Limb (tissue), 2 donors: ENCODE data around the gene KIAA1217.
"Not testable (repeated sequence)": the region's sequence is repeated elsewhere in the genome, so short reads cannot be mapped to it uniquely, and the experiment has no call there.

ENCODE experiments used
- DNase-seq, 2 donors: peaks; one replicate each; pipeline ENCODE4 v3.0.0-alpha.2; 2016; ENCODE audit errors: extremely low spot score in 2 of 2

The KIAA1217 gene

GRCh38 chr10:24462291-24462813 is 253.4 kb downstream of the KIAA1217 start:
- DNase-seq, result no peak

GRCh38 chr10:24462889-24463552 is 254.1 kb downstream of the KIAA1217 start:
- no peak for DNase-seq

DNA sequence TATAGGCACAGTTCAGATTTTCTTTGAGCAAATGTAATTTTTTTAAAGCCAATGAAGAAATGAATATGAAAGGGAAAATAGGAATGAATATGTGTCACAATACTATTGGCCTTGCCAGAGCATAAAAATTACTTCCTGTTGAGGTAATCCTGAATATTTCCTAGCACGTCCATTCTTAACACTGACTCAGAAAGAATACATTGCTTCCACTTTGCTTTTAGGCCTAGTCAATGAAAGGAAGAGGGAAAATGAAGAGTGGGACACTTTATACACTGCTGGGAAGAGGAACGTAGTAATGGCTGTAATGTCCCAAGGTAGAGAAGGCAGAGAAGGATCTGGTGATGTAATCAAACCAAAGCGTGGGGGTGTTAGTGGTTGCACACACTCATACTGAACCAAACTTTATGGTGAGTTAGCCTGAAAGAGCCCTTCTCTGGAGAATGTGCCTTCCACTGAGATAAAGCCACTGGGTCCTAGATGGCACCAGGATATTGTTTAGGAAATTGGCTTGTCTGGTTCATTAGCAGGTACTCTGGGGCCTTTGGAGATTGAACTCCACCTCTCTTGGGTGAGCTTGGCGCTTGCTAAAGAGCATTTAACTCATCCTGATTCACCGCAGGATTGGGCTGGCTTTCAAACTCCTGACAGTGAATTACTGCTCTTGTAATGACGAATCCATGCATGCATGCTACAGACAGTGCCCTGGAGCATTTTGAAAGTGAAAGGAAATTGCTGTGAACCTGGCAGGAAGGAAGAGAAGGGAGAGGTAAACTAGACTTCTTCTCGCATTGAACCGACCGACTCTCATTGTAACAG is 254.9 kb downstream of the KIAA1217 start:
- no peak for DNase-seq

- DNase-seq, result no peak
Measured at GRCh38 chr10:24465124-24465874, 256.4 kb downstream of the KIAA1217 start.

DNA sequence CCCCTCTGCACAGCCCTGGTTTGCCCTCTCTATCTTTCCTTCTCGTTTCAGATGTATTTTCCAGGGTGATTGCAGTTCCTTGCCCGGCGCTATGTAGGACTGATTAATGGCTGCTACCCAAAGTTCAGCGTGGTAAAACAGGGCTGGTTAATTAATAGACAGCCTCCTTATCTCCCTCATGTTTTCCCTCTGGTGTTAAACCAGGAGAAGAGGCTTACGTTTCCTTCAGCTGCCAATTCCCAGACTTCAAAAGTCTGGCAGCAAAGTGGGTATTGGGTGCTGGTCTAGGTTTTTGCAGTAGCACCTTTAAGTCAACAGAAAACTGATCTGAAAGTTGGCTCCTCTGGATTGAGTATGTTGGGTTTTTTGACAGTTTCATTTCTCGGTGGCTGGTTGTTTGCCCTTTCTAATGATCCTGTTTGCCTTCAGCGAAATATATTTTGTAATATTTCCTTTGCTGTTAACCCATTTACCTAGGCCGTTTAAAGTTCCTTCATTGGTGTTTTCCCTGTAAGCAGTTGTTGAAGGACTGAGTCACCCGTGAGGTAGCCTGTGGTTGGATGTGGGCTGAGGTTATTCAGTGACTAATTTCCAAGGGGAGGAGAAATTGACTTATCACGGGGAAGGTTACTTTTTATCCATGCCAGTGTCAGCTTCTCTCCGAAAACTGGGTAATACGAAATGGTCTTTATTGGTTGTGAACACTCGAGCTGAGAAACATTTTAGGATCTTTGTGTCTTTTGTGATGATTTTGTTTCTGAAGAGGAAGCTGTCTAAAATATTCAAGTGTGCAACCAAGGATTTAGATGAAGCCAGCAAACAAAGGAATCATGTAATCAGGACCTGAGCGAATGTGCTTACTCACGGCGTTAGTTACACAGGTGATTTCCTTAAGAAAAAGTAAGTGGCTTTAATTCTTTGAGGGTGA is 257.2 kb downstream of the KIAA1217 start:
- no peak for DNase-seq

GRCh38 chr10:24467136-24467535 is 258.2 kb downstream of the KIAA1217 start:
- DNase-seq, result no peak

DNA sequence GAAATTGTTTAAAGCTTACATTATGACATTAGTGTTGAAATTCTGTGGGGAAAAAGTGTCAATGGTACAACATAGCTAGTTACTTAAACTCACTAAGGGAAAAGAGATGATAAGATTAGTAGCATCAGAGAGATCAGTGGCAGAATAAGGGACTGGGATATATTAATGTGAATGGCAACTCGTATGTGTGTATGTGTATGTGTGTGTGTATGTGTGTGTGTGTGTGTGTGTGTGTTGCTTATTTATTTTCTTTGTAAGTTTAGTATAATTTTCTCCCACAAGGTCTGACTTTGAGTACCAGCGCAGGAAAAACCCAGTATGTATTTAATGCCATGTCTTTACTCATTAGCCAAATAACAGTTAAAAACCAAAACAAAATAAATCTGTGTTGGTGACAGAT is 258.7 kb downstream of the KIAA1217 start:
- no peak for DNase-seq

DNA sequence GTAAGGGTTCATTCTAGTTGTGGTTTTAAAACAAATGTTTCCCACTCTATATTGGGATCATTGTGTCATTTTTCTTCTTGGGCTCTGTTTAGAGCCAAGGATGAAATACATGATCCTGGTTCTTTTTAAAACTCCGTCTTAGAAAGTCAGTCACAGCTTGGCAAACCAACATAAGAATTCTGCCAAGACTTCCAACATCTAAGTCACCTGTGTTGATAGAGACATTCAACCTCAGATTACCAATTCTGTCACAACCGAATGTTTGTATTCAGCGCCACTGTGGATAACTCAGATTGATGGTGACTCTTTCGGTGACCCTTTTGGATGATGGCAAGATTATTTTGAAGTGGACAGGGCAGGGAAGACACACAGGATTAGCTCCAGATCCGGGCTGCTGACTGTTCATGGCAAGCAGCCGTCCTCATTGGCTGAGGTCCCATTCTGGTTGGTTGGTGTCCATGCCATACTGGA is 259.4 kb downstream of the KIAA1217 start:
- DNase-seq, result no peak

GRCh38 chr10:24469993-24470392 is 261.1 kb downstream of the KIAA1217 start:
- DNase-seq, result no peak

DNA sequence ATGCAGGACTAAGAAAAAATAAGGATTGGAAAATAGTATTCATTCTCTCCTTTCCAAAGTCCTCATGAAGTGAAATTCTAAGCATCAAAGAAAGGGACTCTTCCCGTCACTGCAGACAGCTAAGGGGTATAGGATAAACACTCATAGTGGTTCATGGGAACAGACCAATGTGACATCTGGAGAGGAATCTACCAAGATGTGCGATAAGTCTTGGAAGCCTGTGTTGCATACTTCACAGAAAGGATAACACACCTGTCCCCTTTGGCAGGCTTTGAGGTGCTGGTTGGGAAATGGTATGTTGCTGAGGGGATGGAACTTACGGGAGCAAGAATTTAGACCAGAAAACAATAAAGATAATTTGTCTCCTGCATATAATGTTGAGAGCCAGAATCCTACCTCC is 266.7 kb downstream of the KIAA1217 start:
- no peak for DNase-seq

DNA sequence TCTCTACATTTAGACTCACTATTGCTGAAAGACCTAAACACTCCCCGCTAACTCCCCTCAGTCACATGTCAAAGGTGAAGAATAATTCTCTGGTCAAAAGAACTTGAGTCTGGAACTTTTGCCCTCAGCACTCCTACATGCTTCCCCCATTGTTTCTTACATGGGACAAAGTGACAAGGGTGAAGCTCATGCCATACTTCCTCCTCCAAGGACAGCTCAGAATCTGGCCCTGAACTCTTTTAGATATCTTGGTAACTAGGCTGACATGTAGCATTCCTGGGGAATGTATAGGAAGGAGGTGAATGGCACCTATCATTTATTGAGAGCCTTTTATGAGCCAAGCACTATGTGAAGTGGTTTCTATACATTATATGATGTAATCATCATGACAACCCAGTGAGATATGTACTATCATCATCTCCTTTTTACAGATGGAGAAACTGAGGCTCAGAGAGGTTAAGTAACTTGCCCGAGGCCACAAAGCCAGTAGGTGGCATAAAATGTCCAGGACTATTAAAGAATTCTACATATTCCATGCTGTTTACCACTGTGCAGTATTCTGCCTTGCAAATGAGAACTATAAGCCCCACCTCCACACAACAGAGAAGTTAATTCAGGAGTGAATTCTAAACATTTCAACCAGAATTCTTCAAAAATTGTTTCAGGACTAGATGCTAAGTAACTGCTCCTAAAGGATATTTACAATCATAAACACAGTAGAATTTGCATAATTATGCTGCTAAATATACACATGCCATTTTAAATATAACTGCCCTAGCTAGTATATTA is 268.2 kb downstream of the KIAA1217 start:
- DNase-seq, result no peak

GRCh38 chr10:24477915-24478314 is 269.0 kb downstream of the KIAA1217 start:
- DNase-seq, result no peak

DNA sequence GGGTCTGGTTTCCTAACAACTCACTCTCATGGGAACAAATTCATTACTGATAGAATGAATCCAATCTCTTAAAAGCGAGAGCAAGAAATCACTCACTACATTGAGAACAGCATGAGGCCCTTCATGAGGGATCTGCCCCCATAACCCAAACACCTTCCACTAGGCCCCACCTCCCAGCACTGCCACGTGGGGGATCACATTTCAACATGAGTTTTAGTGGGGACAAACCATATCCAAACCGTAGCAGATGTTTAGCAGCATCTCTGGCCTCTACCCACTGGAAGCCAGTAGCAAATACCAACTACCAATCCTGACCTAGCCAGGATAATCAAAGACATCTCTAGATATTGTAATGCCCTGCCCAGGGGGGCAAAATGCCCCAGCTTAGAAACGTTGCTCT is 270.9 kb downstream of the KIAA1217 start:
- DNase-seq, result no peak

- no peak for DNase-seq
Measured at GRCh38 chr10:24480447-24480846, 271.5 kb downstream of the KIAA1217 start.

- DNase-seq, result no peak
Measured at GRCh38 chr10:24481241-24481640, 272.3 kb downstream of the KIAA1217 start.

DNA sequence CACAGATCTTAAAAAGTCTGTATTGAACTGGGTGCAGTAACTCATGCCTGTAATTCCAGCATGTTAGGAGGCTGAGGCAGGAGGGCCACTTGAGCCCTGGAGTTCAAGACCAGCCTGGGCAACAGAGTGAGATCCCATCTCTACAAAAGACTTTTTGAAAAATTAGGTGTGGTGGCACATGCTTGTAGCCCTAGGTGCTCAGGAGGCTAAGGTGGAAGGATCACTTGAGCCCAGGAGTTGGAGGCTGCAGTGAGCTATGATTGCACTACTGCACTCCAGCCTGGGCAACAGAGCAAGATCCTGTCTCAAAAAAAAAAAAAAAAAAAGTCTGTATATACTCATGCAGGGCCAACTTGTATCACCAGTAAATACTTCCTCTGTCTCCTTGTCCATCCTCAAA is 273.8 kb downstream of the KIAA1217 start:
- DNase-seq, result not testable (repeated sequence)

GRCh38 chr10:24483701-24484100 is 274.8 kb downstream of the KIAA1217 start:
- no peak for DNase-seq

DNA sequence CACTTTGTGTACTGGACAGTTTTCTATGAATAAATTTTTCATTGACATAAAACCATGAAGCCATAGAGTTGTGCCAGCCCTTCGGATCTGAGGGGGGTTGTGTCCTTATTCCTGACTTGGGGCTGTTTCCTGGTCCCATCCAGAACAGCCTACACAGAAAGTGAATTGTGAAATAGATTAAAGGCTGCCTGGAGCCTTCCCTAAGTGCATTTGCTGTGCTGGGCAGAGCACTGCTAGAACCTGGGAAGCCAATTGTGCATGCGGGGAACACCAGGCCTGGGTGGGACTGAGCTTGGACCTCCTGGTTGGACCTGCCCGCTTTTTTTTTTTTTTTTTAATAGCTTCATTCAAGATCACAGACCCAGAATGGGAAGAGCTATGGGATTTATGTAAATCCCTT is 275.8 kb downstream of the KIAA1217 start:
- no peak for DNase-seq

GRCh38 chr10:24485304-24485703 is 276.4 kb downstream of the KIAA1217 start:
- DNase-seq, result no peak

DNA sequence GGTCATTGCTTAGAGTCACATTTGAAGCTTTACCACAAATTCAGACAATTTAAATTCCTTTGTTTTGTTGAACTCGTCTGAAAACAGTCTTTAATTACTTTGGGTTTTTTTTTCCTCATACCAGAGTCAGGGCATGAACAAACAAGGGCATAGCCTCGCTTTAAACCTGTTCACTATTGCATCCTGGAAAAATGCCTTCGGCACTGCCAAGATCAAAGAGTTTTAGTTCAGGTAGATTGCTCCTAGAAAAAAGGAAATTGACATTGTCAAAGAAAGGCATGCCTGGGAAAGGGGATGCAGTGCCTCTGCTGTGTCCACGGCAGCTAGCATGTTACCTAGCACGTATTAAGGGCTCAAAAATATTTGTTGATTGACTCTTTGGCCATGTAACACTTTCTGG is 279.7 kb downstream of the KIAA1217 start:
- DNase-seq, result no peak
